GM19452 (cell line): Measurements from ENCODE around the gene FRAT2.
"Not testable (repeated sequence)": the region's sequence is repeated elsewhere in the genome, so short reads cannot be mapped to it uniquely, and the experiment has no call there.

Source experiments
- ATAC-seq: cut with Tn5 transposase; IDR thresholded peaks from one replicate; pipeline ENCODE4 v1.9.1; 2021; ENCODE audit not compliant: unreplicated experiment

FRAT2 gene

GRCh38 chr10:97292097-97292861 is 42.2 kb downstream of the FRAT2 start, which contains the start of gene ARHGAP19:
TSS of gene ARHGAP19 (minus strand) at chr10:97292637. CDS start at chr10:97292627, 10 bp downstream.
- peak; percentile 93 for ATAC-seq

DNA sequence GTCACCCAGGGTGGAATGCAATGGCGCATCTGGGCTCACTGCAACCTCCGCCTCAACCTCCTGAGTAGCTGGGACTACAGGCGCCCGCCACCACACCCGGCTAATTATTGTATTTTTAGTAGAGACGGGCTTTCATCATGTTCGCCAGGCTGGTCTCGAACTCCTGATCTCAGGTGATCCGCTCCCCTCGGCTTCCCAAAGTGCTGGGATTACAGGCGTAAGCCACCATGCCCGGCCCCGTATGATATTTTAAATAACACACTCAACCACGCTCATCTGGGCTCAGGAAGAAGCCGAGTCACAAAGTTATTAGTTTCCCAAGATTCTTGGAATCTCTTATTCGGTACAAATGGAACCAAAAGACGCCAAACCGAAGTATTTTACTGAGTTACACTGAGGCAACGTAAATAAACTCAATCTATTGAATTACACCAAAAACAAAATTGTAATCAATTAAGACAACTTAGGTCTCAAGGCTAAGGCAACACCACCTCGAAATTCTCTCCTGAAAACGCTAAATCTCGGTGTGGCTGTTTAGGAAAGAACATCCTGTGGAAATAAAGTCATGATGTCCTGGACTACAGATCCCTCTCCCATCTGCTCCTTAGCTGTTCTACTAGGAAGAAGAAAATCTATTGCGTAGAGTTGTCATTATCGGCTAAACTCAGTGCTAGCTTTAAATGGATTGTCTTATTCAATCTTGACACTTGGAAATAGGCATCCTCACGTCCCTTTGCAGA is 43.0 kb downstream of the FRAT2 start:
- ATAC-seq: peak; percentile 1

- not testable (repeated sequence) for ATAC-seq
Measured at GRCh38 chr10:97290576-97291356, 43.8 kb downstream of the FRAT2 start.

DNA sequence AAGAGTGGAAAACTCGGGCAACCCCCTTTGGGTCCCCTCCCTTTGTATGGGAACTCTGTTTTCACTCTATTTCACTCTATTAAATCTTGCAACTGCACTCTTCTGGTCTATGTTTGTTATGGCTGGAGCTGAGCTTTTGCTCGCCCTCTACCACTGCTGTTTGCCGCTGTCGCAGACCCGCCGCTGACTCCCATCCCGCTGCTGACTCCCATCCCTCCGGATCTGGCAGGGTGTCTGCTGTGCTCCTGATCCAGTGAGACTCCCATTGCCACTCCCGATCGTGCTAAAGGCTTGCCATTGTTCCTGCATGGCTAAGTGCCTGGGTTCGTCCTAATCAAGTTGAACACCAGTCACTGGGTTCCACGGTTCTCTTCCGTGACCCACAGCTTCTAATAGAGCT is 44.5 kb downstream of the FRAT2 start:
- not testable (repeated sequence) for ATAC-seq
